NK-92 treated with Interleukin-12 subunit alpha and Interleukin-12 subunit beta, amount 100 ng/mL, for 24 hours (cell line): Measurements from ENCODE around the gene ZNF655.
"Not testable (repeated sequence)": the region's sequence is repeated elsewhere in the genome, so short reads cannot be mapped to it uniquely, and the experiment has no call there.

Experiments
- DNase-seq: peaks from one replicate; lab custom pipeline; 2025; lab: John Stamatoyannopoulos, UW

ZNF655 gene

GRCh38 chr7:99558306-99559174 lies at the start of gene ZNF655:
TSS of gene ZNF655 (plus strand) at chr7:99558642. CDS start at chr7:99560560, 1,918 bp downstream.
- DNase-seq = peak; percentile 91

- no peak for DNase-seq
These were observed 44.4 kb upstream of the ZNF655 start for GRCh38 chr7:99514050-99514449.

GRCh38 chr7:99521399-99521798 lies 37.0 kb upstream of the ZNF655 start:
- DNase-seq = no peak

- DNase-seq = no peak
These were observed 32.6 kb upstream of the ZNF655 start for GRCh38 chr7:99525713-99526440.

- DNase-seq = no peak
These were observed 27.1 kb upstream of the ZNF655 start for GRCh38 chr7:99531354-99531765.

GRCh38 chr7:99535667-99536066 lies 22.8 kb upstream of the ZNF655 start:
- DNase-seq = no peak

- no peak for DNase-seq
These were observed 19.1 kb upstream of the ZNF655 start for GRCh38 chr7:99539213-99539811.

GRCh38 chr7:99540542-99540941 lies 17.9 kb upstream of the ZNF655 start:
- no peak for DNase-seq

GRCh38 chr7:99541212-99541611 lies 17.2 kb upstream of the ZNF655 start:
- no peak for DNase-seq

- DNase-seq = no peak
These were observed 15.3 kb upstream of the ZNF655 start for GRCh38 chr7:99543081-99543671.

- DNase-seq = no peak
These were observed 14.5 kb upstream of the ZNF655 start for GRCh38 chr7:99543916-99544315.

GRCh38 chr7:99545308-99545707 lies 13.1 kb upstream of the ZNF655 start:
- not testable (repeated sequence) for DNase-seq

- DNase-seq = not testable (repeated sequence)
These were observed 8.9 kb upstream of the ZNF655 start for GRCh38 chr7:99549545-99549944.

GRCh38 chr7:99551334-99551733 lies 7.1 kb upstream of the ZNF655 start:
- DNase-seq = no peak

- peak; percentile 77 for DNase-seq
These were observed 6.5 kb upstream of the ZNF655 start, which contains the start of gene FAM200A for GRCh38 chr7:99551767-99552463. TSS of gene FAM200A (minus strand) at chr7:99552114. CDS start at chr7:99548407, 3,707 bp downstream.

GRCh38 chr7:99553039-99553438 lies 5.4 kb upstream of the ZNF655 start:
- DNase-seq = no peak

- no peak for DNase-seq
These were observed 3.5 kb upstream of the ZNF655 start for GRCh38 chr7:99554939-99555338.

- no peak for DNase-seq
These were observed 1.2 kb upstream of the ZNF655 start for GRCh38 chr7:99557196-99557607.

GRCh38 chr7:99557940-99558305 lies 519 bp upstream of the ZNF655 start:
- no peak for DNase-seq

GRCh38 chr7:99559175-99559915 lies 903 bp downstream of the ZNF655 start:
- no peak for DNase-seq
